Activated B cell treated with CpG ODN at 0.5 μM for 24 hours (primary cell): ENCODE data around the gene ATP5ME. TPM values are rescaled to one million over a fixed set of nuclear protein-coding genes. Genes with fewer than 3 reads are reported as not detected.
A peak's percentile ranks its signal among the peaks of the same experiment; 100 is the strongest.
"Not testable (repeated sequence)": the region's sequence is repeated elsewhere in the genome, so short reads cannot be mapped to it uniquely, and the experiment has no call there.

Experiments
- ATAC-seq: fragments of 200-7000 bp; cut with Tn5 transposase; one replicate; pipeline ENCODE4 v1.10.0; 2021; ENCODE audit warnings: low read depth, mild to moderate bottlenecking, moderate library complexity
- CTCF ChIA-PET: fragments of 350-600 bp; sonication (Branson Sonifier 250); formaldehyde crosslinking; loops from one replicate; lab custom pipeline; 2021; ENCODE audit warnings: antibody characterized with exemption; lab: Charles Lee
- POLR2A ChIA-PET: fragments of 350-600 bp; sonication (Branson Sonifier 250); formaldehyde crosslinking; loops from one replicate; lab custom pipeline; 2021; ENCODE audit warnings: antibody characterized with exemption; lab: Charles Lee
- DNase-seq: peaks from one replicate; pipeline ENCODE4 v3.0.0; 2022
- H3K27ac Mint-ChIP-seq: one replicate; pipeline ENCODE4 v1.8.0; 2020; ENCODE audit warnings: mixed read lengths
- H3K27me3 Mint-ChIP-seq: one replicate; pipeline ENCODE4 v1.8.0; 2021; ENCODE audit warnings: mixed read lengths
- H3K36me3 Mint-ChIP-seq: one replicate; pipeline ENCODE4 v1.8.0; 2021; ENCODE audit warnings: low read depth, mixed read lengths
- H3K4me1 Mint-ChIP-seq: one replicate; pipeline ENCODE4 v1.8.0; 2021; ENCODE audit warnings: mixed read lengths
- H3K4me3 Mint-ChIP-seq: one replicate; pipeline ENCODE4 v1.8.0; 2020; ENCODE audit warnings: mild to moderate bottlenecking, mixed read lengths
- H3K9me3 Mint-ChIP-seq: one replicate; pipeline ENCODE4 v1.8.0; 2020; ENCODE audit warnings: mixed read lengths
- CTCF ChIP-seq: fragments of 200-600 bp; IDR thresholded peaks from one replicate; pipeline ENCODE4 v1.8.0; 2022; ENCODE audit warnings: antibody characterized with exemption, mild to moderate bottlenecking
- intact Hi-C: fragments of 100-400 bp; cut with micrococcal nuclease; formaldehyde crosslinking; loops from one replicate; pipeline ENCODE4 v1.15.1; 2024
- total RNA-seq: library from RNA; stranded (reverse); gene quantifications from 2 replicates; pipeline ENCODE4 v1.2.3, GENCODE V29; 2022

ATP5ME gene
- total RNA-seq, 1 donor from 2014 or later: 152 TPM

DNA sequence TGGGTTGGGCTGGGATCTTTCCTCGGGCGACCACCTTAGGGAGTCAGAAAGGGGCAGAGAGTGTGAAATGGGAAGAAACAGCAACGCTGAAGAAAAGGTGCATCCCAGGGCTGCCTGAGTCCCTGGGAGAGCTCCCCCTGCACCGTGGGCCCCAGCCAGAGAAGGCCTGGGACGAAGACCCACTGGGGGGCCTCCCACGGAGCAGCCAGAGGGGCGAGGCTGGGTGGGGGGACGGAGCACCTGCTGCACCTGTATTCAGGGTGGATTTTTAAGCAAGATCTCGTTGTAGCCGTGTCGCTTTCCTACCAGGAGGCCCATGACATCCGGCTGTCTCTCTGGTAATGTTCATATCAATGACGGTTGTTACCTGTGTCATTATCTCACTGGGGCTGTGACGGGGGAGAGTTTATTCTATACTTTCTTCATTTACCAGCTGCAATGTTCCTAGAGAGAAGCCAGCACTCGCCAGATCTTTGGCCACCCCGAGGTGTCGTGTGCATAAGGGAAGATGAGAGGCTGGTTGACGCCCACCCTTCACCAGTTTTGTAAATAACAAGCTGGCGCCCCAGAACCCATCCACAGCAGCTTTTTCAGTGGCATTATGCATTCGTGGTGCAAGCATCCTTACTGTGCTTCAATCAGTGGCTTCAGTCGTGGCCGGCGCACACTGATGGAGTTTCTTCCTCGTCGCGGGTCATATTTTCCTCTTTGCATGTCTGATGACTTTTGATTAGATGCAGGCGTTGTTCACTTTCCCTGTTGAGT, 25.9 kb upstream of the ATP5ME start:
- no peak for TF ChIP-seq CTCF
- Mint-ChIP-seq H3K27me3 (no peaks in the 10 kb centered on the region), H3K4me3 (peak overlapping the region; percentile 76), H3K9me3 (no peaks in the 10 kb centered on the region), H3K27ac (peak overlapping the region; percentile 94), H3K4me1 (peaks cover 27% of the 10 kb centered on the region), H3K36me3 (no peaks in the 10 kb centered on the region)
- ChIA-PET POLR2A (interaction anchor here (0.6 to 4.0 kb wide), 6 partner anchors 11 to 1215 kb away, joined by 3 to 48 read pairs (median 3); partner anchors contain the start of genes ATP5ME, MYL5 and SLC49A3), CTCF (interaction anchor here (0.8 to 1.9 kb wide), 3 partner anchors 16 to 26 kb away, joined by 3 to 5 read pairs (median 3); partner anchors contain the start of genes ATP5ME and MYL5)
- DNase-seq: no peak
- intact Hi-C loops: loop anchor here (1.0 kb wide), 1 partner anchor 26 kb away; the partner anchor contains the start of genes ATP5ME and MYL5
- ATAC-seq: no peak

DNA sequence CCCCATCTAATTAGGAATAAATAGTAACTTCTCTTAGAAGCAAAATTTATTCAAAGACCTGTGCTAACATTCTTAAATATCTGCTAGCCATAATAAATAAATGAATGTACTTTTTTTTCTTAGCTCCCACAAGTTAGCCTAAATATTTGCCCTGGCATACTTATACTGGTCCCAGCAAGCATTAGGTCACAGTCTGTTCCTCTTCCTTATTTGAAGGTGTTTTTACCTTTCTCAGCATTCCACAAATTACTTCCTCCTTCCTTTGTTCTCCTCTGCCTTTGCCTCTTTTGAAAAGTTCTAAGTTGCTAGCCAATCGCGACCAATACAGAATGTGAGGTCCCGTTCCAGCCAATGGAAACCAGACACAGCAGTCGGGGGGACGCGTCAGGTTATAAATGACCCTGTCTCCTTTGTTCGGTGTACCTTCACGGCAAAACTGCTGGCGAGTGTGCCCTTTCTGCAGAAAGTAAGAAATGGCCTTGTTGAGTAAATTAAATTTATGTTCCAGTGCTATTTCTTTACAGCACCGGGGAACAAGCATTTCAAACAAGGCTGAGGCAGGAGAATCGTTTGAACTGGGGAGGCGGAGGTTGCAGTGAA, 20.4 kb upstream of the ATP5ME start:
- H3K36me3 Mint-ChIP-seq, CTCF ChIA-PET, DNase-seq, H3K4me3 Mint-ChIP-seq, H3K27ac Mint-ChIP-seq, H3K4me1 Mint-ChIP-seq, ATAC-seq, intact Hi-C loops, H3K27me3 Mint-ChIP-seq, H3K9me3 Mint-ChIP-seq: not testable (repeated sequence)
- POLR2A ChIA-PET: interaction anchor here (0.6 kb wide), 1 partner anchor 229 kb away, joined by 4 read pairs; no protein-coding TSS in a partner anchor

- Mint-ChIP-seq H3K36me3 (no peaks in the 10 kb centered on the region), H3K4me1 (no peaks in the 10 kb centered on the region), H3K4me3 (no peak overlapping the region), H3K9me3 (no peaks in the 10 kb centered on the region), H3K27ac (no peak overlapping the region), H3K27me3 (no peaks in the 10 kb centered on the region)
- no peak for TF ChIP-seq CTCF
- no peak for ATAC-seq
- DNase-seq: no peak
- POLR2A ChIA-PET: interaction anchor here (1.7 kb wide), 1 partner anchor 12 kb away, joined by 4 read pairs; no protein-coding TSS in a partner anchor
- CTCF ChIA-PET: no interaction called here
- intact Hi-C loops: no loop called here
Measured at GRCh38 chr4:692771-693554, 18.9 kb upstream of the ATP5ME start.

DNA sequence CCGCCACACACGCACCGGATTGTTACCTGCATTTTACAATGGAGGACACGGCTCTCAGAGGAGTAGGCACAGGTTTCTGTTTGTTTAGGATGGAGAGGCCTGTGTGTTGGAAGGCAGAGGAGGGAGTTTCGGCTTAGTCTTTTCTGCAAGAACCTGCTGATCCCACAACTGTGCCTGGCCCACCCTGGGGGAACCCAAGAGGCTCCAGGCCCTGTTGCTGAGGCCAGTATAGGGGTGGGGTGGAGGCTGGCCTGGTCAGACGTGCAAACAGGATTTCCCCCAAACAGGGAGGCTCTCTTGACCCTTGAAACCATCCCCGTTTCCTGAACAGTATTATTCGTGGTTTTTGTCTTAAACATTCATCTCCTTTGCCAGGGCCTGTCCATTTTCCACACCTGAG, 15.6 kb upstream of the ATP5ME start:
- ChIA-PET POLR2A (interaction anchor here (1.0 to 1.5 kb wide), 2 partner anchors 10 to 14 kb away, joined by 3 read pairs; no protein-coding TSS in a partner anchor), CTCF (no interaction called here)
- intact Hi-C loops: no loop called here
- Mint-ChIP-seq H3K4me1 (no peaks in the 10 kb centered on the region), H3K9me3 (no peaks in the 10 kb centered on the region), H3K27me3 (peaks cover 3% of the 10 kb centered on the region), H3K27ac (no peak overlapping the region), H3K36me3 (no peaks in the 10 kb centered on the region), H3K4me3 (no peak overlapping the region)
- no peak for ATAC-seq
- DNase-seq: no peak
- no peak for TF ChIP-seq CTCF

GRCh38 chr4:688854-689681, 15.0 kb upstream of the ATP5ME start, which contains the start of gene SLC49A3:
TSS of gene SLC49A3 (minus strand) at chr4:689151. CDS start at chr4:689127, 24 bp downstream.
- H3K36me3 Mint-ChIP-seq: no peaks in the 10 kb centered on the region
- peaks cover 3% of the 10 kb centered on the region for H3K27me3 Mint-ChIP-seq
- ATAC-seq: peak; percentile 58
- no peak for DNase-seq
- no peak for TF ChIP-seq CTCF
- H3K9me3 Mint-ChIP-seq: no peaks in the 10 kb centered on the region
- intact Hi-C loops: no loop called here
- H3K4me1 Mint-ChIP-seq: no peaks in the 10 kb centered on the region
- ChIA-PET POLR2A (interaction anchor here (1.0 to 1.5 kb wide), 2 partner anchors 10 to 13 kb away, joined by 3 read pairs; no protein-coding TSS in a partner anchor), CTCF (no interaction called here)
- no peak within 1 kb of the TSS for H3K27ac Mint-ChIP-seq
- H3K4me3 Mint-ChIP-seq: peak within 1 kb of the TSS; percentile 38
